A204.1 (cell line): ENCODE results near the gene TWNK.

Experiments used
- FAIRE-seq: peaks from 2 replicates; lab custom pipeline; 2012; peaks lifted over from hg19 to GRCh38; lab: Jason Lieb, UNC

Gene TWNK

DNA sequence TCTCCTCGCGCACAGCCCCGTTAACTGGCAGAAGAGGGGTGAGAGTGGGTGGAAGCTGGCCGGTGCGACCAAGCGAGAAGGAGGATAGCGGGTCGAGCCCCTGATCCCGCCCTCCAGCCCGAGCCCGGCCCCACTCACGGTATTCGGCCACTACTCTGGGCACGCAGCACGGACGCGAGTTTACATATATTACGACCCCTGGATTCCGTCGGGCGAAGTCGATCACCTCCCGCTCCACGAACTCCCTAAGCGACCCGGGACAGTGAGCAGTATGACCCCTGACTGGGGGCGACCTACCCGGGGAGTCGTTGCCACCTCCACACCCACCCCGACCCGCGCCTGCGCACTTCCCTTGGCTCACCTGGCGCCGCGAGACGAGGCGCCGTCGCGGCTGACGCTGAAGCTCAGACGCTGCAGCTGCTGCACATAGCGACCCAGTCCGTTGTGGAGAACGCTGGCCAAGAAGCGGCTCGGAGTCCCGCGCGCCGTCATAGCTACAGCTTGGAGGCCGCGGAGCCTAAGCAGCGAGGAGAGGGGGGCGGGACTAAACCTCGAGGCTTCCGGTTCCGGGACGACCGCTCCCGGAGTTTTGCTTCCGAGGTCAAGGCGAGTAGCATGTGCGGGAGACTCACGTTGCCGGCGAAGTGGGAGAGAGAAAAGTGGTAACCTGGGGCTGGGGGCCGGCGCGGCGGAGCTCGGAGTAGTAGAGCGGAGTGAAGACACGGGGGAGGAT lies at the start of gene TWNK, which contains the start of gene MRPL43:
Gene TWNK, plus strand, starts transcription at position 592 of the 733 bp plus-strand sequence. CDS start 668 bp downstream, outside the sequence.
Gene MRPL43, minus strand, starts transcription at position 546 of the 733 bp plus-strand sequence. Its CDS starts 54 bp downstream, at position 492.
- FAIRE-seq = no peak

DNA sequence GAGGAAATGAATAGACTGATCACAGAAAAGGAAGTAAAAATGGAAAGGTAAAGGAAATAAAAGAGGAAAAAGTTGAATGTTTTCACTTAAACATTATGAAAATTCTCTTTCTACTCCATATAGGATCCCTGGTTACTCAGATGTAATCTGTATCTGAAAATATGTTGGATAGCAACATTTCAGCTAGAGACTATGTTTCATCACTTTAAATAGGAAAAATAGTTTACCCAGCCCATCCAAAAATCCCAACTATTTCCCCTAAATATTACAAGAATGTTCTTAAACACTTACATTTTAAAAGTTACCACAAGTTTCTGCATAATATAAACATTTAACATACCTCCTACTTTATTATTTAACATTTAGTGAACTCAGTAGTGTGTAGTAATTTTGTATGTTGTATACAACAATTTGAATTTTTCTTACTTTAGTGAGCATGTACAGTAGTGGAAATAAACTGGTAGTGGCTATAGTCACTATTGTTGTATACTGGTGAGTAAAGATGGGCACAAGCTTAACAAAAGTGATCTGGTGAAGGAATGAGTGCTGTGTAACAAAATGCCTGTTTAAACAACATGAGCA lies 47.5 kb upstream of the TWNK start:
- FAIRE-seq = peak; percentile 69

GRCh38 chr10:100942229-100942628 lies 45.1 kb upstream of the TWNK start:
- FAIRE-seq = no peak

DNA sequence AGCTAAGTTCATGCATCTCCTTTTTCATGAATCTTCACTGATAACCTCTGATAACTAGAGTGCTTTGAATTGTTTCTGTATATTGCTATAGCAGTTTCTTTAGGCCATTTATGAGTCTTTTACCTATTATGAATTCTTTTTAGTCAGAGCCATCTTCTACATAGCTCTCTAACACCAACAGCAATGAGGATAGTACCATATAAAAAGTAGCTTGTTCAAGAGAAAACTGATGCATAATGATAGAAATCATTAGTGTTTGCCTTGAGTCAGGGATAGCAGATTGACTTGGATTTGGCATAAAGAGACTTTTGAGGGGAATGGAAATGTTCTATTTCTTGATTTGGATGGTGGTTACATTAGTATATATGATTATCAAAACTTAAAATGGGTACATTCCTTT lies 43.8 kb upstream of the TWNK start:
- FAIRE-seq = no peak

- no peak for FAIRE-seq
Observed at GRCh38 chr10:100945754-100946153, 41.6 kb upstream of the TWNK start.

GRCh38 chr10:100948916-100949315 lies 38.4 kb upstream of the TWNK start:
- FAIRE-seq = no peak

- no peak for FAIRE-seq
Observed at GRCh38 chr10:100960251-100960650, 27.1 kb upstream of the TWNK start.

- FAIRE-seq = no peak
Observed at GRCh38 chr10:100962351-100963080, 24.8 kb upstream of the TWNK start.

DNA sequence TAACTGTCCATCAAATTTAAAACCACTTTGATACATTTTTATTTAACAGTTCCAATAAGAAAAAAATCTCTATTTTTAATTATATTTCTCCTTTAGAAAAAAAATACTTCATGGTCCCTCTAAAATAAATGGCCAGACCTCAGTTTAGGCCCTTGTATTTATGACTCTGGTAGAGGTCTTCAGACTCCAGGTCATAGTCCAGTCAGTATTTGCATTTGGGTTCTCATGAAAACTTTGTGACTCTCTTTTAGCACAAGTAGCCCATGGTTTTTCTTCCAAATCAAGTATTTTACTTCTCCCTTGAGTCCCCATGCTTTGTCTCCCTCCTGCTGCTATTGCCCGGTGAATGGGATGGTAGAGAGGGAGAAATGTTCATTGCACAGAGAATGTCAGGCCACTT lies 23.5 kb upstream of the TWNK start:
- FAIRE-seq = no peak

- FAIRE-seq = no peak
Observed at GRCh38 chr10:100965820-100966219, 21.5 kb upstream of the TWNK start.

- no peak for FAIRE-seq
Observed at GRCh38 chr10:100966887-100967286, 20.5 kb upstream of the TWNK start.

- FAIRE-seq = no peak
Observed at GRCh38 chr10:100967332-100967731, 20.0 kb upstream of the TWNK start.

- FAIRE-seq = no peak
Observed at GRCh38 chr10:100968062-100968736, 19.1 kb upstream of the TWNK start.

- no peak for FAIRE-seq
Observed at GRCh38 chr10:100968863-100969186, 18.5 kb upstream of the TWNK start.

GRCh38 chr10:100969187-100970075 lies 17.9 kb upstream of the TWNK start, which contains the start of gene SEMA4G:
Gene SEMA4G (plus strand): TSS chr10:100969504. CDS start chr10:100972913, 3,409 bp downstream.
- no peak for FAIRE-seq

GRCh38 chr10:100970076-100970913 lies 17.0 kb upstream of the TWNK start:
- FAIRE-seq = no peak

DNA sequence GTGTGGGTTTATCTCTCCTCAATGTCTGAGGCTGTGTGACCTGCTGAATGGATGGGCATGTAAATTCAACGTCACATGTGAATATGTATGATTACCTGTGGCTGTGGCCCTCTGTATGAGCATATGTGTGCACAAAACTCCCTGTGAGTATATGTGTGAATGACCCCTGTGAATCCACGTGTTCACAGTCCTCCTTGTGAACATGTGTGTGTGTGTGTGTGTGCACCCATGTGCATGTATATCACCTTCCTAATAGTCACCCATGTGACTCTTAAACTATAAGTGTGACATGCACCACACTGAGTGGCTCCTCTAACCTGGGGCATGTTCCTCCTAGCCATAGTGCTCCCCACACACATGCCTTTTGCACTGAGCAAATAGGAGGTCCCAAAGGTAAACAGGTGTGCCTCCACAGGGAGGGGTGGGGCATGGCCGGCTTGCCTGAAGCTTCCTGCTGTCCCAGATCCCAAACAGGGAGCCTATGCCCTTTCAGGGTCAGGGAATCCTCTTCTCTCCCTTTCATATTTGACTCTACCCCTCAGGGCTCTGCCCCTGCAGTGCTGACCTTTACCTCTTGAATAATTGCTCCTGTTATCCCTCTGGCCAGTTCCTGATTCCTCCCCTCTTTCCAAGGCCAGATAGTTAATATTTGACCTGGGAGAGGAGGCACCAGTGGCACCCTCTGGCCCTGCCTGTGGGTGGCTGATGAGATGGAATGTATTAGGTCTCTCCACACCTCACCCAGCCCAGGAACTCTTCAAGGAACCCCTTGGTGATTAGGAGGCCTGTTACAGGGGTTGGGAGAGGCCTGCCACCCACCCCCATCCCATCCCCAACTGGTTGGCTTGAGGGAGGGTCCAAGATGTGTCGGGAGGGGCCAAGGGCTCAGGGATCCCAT lies 16.2 kb upstream of the TWNK start:
- no peak for FAIRE-seq

DNA sequence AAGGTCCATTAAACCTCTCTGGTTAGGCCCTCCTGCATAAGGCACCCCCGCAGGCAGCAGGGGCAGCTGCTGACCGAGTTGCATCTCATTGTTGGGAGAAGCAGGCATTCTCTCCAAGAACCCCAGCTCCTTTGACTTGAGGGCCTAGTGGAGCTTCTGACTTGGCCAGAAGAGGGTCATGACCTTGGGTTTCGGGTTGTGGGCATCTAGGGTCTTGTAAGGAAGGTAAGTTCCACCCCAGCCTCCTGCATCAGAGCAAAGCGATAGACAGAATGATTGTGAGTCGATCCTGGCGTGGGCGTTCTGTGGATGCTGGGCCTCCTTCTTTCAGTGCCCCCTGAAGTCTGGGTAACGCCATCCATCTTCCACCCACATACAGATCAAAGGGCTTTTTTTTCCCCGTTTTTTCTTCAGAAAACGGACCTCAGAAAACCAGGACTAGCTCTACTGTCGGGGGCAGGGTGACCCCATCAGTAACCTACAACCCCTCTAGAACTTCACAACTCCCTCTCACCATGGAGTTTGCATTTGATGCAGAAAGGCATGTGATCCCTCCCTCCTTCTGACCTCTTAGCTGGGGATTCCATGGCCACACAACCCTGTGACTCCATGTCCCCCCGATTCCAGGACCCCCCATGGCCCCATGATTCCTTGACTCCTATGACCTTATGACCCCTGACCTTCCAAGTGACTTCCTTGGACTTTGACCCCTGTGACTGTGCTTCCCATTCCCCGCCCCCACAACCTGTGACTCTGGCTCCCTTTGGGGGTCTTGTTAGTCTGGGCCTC lies 15.0 kb upstream of the TWNK start:
- no peak for FAIRE-seq
